Prostate gland (tissue), 2 donors: Measurements from ENCODE around the gene GMPR.

ENCODE experiments used
- CTCF ChIP-seq, 4 experiments: fragments of 200-600 bp in 2 of 4; fragments of 450-650 bp in 2 of 4; sonication (generic) in 2 of 4; IDR thresholded peaks; 1 replicate in 3 of 4; 2 replicates in 1 of 4; pipeline ENCODE4 v1.5.1; 2016 to 2019; ENCODE audit warnings: antibody characterized with exemption in 4 of 4, mild to moderate bottlenecking in 2 of 4, moderate library complexity in 2 of 4
- POLR2A ChIP-seq: fragments of 450-650 bp; IDR thresholded peaks from one replicate; pipeline ENCODE4 v1.6.1; 2016; ENCODE audit warnings: antibody characterized with exemption, mild to moderate bottlenecking
- POLR2AphosphoS5 ChIP-seq: sonication (generic); formaldehyde crosslinking; IDR thresholded peaks from one replicate; pipeline ENCODE4 v1.6.1; 2017; ENCODE audit warnings: antibody characterized with exemption

DNA sequence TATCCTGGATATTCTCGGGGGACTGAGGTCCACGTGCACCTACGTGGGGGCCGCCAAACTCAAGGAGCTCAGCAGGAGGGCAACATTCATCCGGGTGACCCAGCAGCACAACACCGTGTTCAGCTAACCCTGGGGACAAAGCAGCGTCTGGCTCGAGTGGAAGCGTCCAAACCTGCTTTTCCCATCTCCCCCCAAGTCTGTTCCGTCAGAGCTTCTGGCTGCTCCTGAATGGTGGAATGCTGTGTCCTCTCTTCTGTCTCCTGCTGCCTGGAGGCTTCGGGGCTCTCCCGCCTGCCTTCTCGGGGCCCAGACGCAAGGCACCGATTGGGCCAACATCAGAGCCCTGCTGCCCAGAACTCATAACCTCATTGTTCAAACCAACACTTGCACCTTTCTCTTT lies 56.7 kb downstream of the GMPR start:
- TF ChIP-seq CTCF (IDR thresholded peaks at IDR 0.05) (no peak), POLR2AphosphoS5 (no peak), POLR2A (no peak)
